Activated CD4-positive, alpha-beta T cell treated with anti-CD3 and anti-CD28 coated beads, Interleukin-2, amount 10 ng/mL, durations not matched to agents 7 days and 5 days (primary cell): Measurements from ENCODE around the gene AKT1. TPM values are rescaled to one million over a fixed set of nuclear protein-coding genes. Genes with fewer than 3 reads are reported as not detected.

Experiments
- CTCF ChIA-PET: fragments of 350-600 bp; sonication (Branson Sonifier 250); formaldehyde crosslinking; loops from one replicate; lab custom pipeline; 2021; ENCODE audit warnings: antibody characterized with exemption; lab: Charles Lee
- POLR2A ChIA-PET: fragments of 350-600 bp; sonication (Branson Sonifier 250); formaldehyde crosslinking; loops from one replicate; lab custom pipeline; 2021; ENCODE audit warnings: antibody characterized with exemption; lab: Charles Lee
- DNase-seq: peaks from one replicate; pipeline ENCODE4 v3.0.0-alpha.2; 2020
- H3K27ac Mint-ChIP-seq: one replicate; pipeline ENCODE4 v1.8.0; 2021; ENCODE audit warnings: mild to moderate bottlenecking, moderate library complexity, mixed read lengths
- H3K27me3 Mint-ChIP-seq: one replicate; pipeline ENCODE4 v1.8.0; 2021; ENCODE audit warnings: mixed read lengths
- H3K36me3 Mint-ChIP-seq: one replicate; pipeline ENCODE4 v1.8.0; 2021; ENCODE audit warnings: low read depth, mixed read lengths
- H3K4me1 Mint-ChIP-seq: one replicate; pipeline ENCODE4 v1.8.0; 2021; ENCODE audit warnings: mixed read lengths
- H3K4me3 Mint-ChIP-seq: one replicate; pipeline ENCODE4 v1.8.0; 2021; ENCODE audit warnings: mild to moderate bottlenecking, moderate library complexity, mixed read lengths
- H3K9me3 Mint-ChIP-seq: one replicate; pipeline ENCODE4 v1.8.0; 2021; ENCODE audit warnings: mixed read lengths
- total RNA-seq, 2 experiments: library from RNA; stranded (reverse); gene quantifications; one replicate each; pipeline ENCODE4 v1.2.3, GENCODE V29; 2021

The AKT1 gene
- total RNA-seq, 2 experiments from 2014 or later, result 159 to 166 TPM

DNA sequence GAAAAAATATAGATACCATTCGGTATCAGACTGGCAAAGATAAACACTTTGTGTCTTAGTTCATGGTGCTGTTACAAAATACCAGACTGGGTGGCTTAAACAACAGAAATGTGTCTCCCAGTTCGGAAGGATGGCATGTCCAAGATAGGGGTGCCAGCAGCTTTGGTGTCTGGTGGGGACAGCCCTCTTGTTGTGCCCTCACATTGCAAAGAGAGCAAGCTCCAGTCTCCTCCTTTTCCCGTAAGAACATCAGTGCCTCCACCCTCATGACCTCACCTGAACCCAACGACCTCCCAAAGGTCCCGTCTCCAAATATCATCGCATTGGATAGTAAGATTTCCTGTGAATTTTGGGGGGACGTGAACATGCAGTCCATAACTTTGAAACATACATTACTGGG, 17.7 kb upstream of the AKT1 start:
- CTCF ChIA-PET, result no interaction called here
- Mint-ChIP-seq H3K36me3 (peaks cover 2% of the 10 kb centered on the region), H3K27me3 (no peaks in the 10 kb centered on the region), H3K27ac (no peak overlapping the region), H3K4me1 (peaks cover 23% of the 10 kb centered on the region), H3K4me3 (no peak overlapping the region), H3K9me3 (no peaks in the 10 kb centered on the region)
- no peak for DNase-seq
- POLR2A ChIA-PET, result no interaction called here

DNA sequence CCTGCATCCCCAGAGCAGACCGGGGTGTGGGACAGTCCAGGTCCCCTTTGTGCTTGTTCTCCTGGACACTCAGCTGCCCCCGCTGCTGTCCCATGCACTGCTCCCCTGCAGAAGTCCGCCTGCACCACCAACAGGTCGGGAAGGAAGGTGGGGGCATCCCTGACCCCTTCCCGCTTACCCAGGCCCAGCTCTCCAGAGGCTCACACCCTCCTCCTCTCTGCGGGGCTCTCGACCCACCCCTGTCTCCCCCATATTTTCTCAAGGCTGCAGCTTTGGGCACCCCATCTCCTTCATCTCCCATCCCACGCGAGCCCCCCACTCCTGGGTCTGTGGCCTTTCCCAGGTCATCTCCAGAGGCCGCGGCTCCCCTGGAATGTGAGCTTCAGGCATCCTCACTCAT, 14.8 kb upstream of the AKT1 start:
- Mint-ChIP-seq H3K4me3 (no peak overlapping the region), H3K27me3 (no peaks in the 10 kb centered on the region), H3K36me3 (no peaks in the 10 kb centered on the region), H3K9me3 (no peaks in the 10 kb centered on the region), H3K4me1 (peaks cover 17% of the 10 kb centered on the region), H3K27ac (no peak overlapping the region)
- POLR2A ChIA-PET, result no interaction called here
- CTCF ChIA-PET, result interaction anchor here (1.0 kb wide), 1 partner anchor 16 kb away, joined by 4 read pairs; no protein-coding TSS in a partner anchor
- DNase-seq, result no peak

- Mint-ChIP-seq H3K27ac (no peak overlapping the region), H3K4me1 (peaks cover 3% of the 10 kb centered on the region), H3K36me3 (no peaks in the 10 kb centered on the region), H3K27me3 (no peaks in the 10 kb centered on the region), H3K4me3 (no peak overlapping the region), H3K9me3 (no peaks in the 10 kb centered on the region)
- CTCF ChIA-PET, result no interaction called here
- no peak for DNase-seq
- POLR2A ChIA-PET, result no interaction called here
Observed at GRCh38 chr14:104808456-104808855, 12.9 kb upstream of the AKT1 start.

- no peak overlapping the region for H3K4me3 Mint-ChIP-seq
- H3K27me3 Mint-ChIP-seq, result no peaks in the 10 kb centered on the region
- peaks cover 7% of the 10 kb centered on the region for H3K4me1 Mint-ChIP-seq
- ChIA-PET POLR2A (no interaction called here), CTCF (no interaction called here)
- H3K27ac Mint-ChIP-seq, result peak overlapping the region; percentile 50
- H3K36me3 Mint-ChIP-seq, result no peaks in the 10 kb centered on the region
- DNase-seq, result no peak
- no peaks in the 10 kb centered on the region for H3K9me3 Mint-ChIP-seq
Observed at GRCh38 chr14:104806625-104807465, 11.3 kb upstream of the AKT1 start.

GRCh38 chr14:104805941-104806624, 10.5 kb upstream of the AKT1 start:
- ChIA-PET POLR2A (no interaction called here), CTCF (no interaction called here)
- H3K27me3 Mint-ChIP-seq, result no peaks in the 10 kb centered on the region
- H3K36me3 Mint-ChIP-seq, result no peaks in the 10 kb centered on the region
- DNase-seq, result no peak
- no peak overlapping the region for H3K27ac Mint-ChIP-seq
- no peak overlapping the region for H3K4me3 Mint-ChIP-seq
- H3K9me3 Mint-ChIP-seq, result no peaks in the 10 kb centered on the region
- peaks cover 13% of the 10 kb centered on the region for H3K4me1 Mint-ChIP-seq

DNA sequence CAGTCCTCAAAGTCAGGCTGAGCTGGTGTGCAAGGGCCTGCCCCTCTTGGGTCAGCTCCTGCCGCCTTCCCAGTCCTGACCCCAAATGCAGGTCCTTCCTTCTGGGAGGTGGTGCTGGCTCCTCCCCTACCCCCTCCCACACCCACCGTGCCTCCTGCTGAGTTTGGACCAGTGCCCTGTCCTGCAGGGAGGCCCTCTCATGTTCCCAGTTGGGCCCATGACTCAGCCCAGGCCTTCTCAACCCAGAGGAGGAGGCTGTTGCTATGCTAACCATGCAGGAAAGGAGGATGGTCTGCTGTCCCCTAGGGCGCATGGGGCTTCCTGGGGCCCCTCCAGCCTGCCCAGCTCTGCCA, 9.8 kb upstream of the AKT1 start:
- Mint-ChIP-seq H3K4me3 (no peak overlapping the region), H3K27ac (no peak overlapping the region), H3K9me3 (no peaks in the 10 kb centered on the region), H3K4me1 (peaks cover 13% of the 10 kb centered on the region), H3K36me3 (no peaks in the 10 kb centered on the region), H3K27me3 (no peaks in the 10 kb centered on the region)
- no peak for DNase-seq
- ChIA-PET POLR2A (no interaction called here), CTCF (no interaction called here)

DNA sequence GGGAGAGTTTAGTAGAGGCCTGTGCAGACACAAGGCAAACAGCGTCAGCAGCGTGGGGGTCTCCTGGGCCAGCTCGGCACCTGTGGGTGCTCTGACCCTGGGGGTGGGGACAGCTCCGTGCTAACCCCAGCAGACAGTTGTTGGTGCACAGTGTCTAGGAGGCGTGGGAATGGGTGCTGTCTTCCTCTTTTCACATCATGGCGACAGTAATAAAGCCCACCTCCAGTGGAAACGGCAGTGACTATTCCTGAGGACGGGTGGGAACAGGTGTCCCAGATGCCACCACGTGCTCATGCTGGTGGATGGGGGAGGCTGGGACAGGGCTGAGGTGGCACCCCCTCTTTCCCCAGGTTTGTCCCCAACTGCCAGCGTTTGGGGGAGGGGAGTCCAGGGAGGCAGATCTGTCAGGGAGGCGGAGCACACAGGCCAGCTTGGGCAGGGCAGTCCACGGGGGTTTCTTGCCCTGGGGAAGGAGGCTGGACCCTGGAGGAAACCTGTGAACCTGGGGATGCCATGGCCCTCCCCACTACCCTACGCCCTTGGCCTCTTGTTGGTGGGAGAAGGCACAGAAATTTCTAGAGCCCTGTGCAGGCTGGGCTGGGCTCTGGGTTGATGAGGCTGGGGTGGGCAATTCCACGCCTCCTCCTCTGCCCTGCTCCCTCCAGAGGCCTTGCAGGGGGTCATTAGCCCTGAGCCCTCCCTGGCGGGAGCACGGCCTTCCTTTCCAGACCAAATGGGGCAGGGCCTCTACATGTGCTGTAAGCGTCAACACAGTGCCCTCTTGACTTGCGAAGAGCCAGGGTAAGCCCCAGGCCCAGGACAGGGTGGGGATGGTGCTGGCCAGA, 9.2 kb upstream of the AKT1 start:
- Mint-ChIP-seq H3K27ac (no peak overlapping the region), H3K4me3 (no peak overlapping the region), H3K27me3 (no peaks in the 10 kb centered on the region), H3K9me3 (no peaks in the 10 kb centered on the region), H3K36me3 (no peaks in the 10 kb centered on the region), H3K4me1 (peaks cover 15% of the 10 kb centered on the region)
- POLR2A ChIA-PET, result no interaction called here
- CTCF ChIA-PET, result interaction anchor here (1.0 kb wide), 1 partner anchor 22 kb away, joined by 3 read pairs; no protein-coding TSS in a partner anchor
- no peak for DNase-seq

GRCh38 chr14:104803912-104804410, 8.4 kb upstream of the AKT1 start:
- DNase-seq, result no peak
- no peaks in the 10 kb centered on the region for H3K36me3 Mint-ChIP-seq
- ChIA-PET CTCF (interaction anchor here (0.6 to 1.0 kb wide), 2 partner anchors 22 to 32 kb away, joined by 3 read pairs; no protein-coding TSS in a partner anchor), POLR2A (no interaction called here)
- H3K4me3 Mint-ChIP-seq, result no peak overlapping the region
- H3K27ac Mint-ChIP-seq, result no peak overlapping the region
- H3K4me1 Mint-ChIP-seq, result peaks cover 22% of the 10 kb centered on the region
- H3K27me3 Mint-ChIP-seq, result peaks cover under 1% of the 10 kb centered on the region
- no peaks in the 10 kb centered on the region for H3K9me3 Mint-ChIP-seq

DNA sequence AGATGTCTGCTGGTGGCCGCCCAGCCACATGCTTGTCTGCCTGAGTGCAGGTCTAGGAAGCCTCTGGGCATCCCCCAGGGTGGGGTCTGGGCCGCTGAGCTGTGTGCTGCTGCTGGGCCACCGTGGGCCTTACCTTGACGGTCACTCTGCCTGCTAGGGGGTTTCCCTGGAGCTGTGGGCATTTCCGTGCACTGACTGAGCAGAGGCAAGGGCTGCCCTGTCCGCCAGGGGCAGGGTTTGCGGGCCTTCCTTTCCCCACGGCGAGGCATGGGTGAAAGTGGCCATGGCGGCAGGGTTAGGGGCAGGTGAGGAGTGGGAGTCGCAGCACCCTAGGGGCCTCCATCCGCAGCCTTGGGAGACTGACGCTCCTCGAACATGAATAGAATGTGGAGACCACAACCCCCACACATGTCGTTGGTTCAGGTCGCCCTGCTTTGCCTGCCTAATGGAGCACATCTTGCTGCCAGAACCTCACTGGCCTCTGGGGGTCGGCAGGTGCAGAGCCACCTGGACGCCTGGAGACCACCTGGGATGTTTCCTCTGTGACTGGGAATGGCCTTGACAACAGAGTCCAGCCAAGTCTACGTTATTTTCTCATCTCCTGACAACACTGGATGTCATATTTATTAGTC, 7.8 kb upstream of the AKT1 start:
- no peaks in the 10 kb centered on the region for H3K36me3 Mint-ChIP-seq
- DNase-seq, result no peak
- no peaks in the 10 kb centered on the region for H3K9me3 Mint-ChIP-seq
- no peak overlapping the region for H3K27ac Mint-ChIP-seq
- H3K4me3 Mint-ChIP-seq, result no peak overlapping the region
- ChIA-PET POLR2A (no interaction called here), CTCF (interaction anchor here (0.6 to 1.0 kb wide), 2 partner anchors 23 to 32 kb away, joined by 3 read pairs; no protein-coding TSS in a partner anchor)
- H3K4me1 Mint-ChIP-seq, result peaks cover 28% of the 10 kb centered on the region
- peaks cover 6% of the 10 kb centered on the region for H3K27me3 Mint-ChIP-seq

DNA sequence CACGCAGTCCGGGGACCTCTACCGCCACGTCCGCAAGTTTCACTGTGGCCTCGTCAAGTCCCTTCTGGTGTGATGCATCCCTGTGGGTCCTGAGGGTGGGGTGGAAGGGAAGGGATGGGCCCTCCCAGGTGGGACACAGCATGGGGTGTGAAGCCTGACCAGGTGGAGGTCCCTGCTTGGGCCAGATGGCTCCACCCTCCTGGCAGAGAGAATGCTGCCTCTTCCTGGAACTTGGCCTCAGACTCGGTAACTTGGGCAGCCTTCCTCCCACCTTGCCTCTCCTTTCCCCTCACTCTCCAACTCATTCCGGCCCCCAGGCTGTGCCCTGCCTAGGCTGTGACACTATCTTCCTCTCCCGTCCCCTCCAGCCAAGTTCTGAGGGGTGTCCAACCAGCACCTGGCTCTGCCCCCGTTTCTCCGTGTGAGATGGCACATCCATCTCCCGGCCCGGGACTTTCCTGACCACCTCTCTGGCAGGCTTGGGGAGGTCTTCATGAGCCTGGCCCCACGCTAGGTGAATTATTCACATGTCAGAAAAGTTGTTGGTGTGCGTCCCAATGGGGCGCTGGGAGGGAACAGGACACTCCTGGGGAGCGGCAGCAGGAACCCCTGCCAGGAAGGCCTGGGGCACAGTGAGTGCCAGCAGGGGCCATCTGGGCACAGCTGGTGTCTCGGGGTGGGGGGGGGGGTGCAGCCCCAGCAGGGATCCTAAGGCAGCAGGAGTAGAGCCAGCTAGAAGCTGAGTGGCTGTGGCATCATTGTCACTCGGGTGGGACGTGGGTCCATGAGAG, 7.0 kb upstream of the AKT1 start:
- CTCF ChIA-PET, result interaction anchor here (1.7 to 2.3 kb wide), 2 partner anchors 34 to 48 kb away, joined by 6 to 7 read pairs; no protein-coding TSS in a partner anchor
- peak overlapping the region; percentile 62 for H3K4me3 Mint-ChIP-seq
- no peak for DNase-seq
- no peak overlapping the region for H3K27ac Mint-ChIP-seq
- POLR2A ChIA-PET, result no interaction called here
- H3K36me3 Mint-ChIP-seq, result no peaks in the 10 kb centered on the region
- no peaks in the 10 kb centered on the region for H3K9me3 Mint-ChIP-seq
- H3K4me1 Mint-ChIP-seq, result peaks cover 31% of the 10 kb centered on the region
- H3K27me3 Mint-ChIP-seq, result peaks cover 6% of the 10 kb centered on the region

- no peak for DNase-seq
- H3K4me1 Mint-ChIP-seq, result peaks cover 32% of the 10 kb centered on the region
Observed at GRCh38 chr14:104801520-104802393, 6.2 kb upstream of the AKT1 start.

More at GRCh38 chr14:104801520-104802393, 6.2 kb upstream of the AKT1 start:
- Mint-ChIP-seq H3K27me3 (peaks cover 6% of the 10 kb centered on the region), H3K9me3 (no peaks in the 10 kb centered on the region), H3K4me3 (peak overlapping the region; percentile 84), H3K27ac (peak overlapping the region; percentile 84), H3K36me3 (no peaks in the 10 kb centered on the region)
- ChIA-PET CTCF (interaction anchor here (1.3 to 4.5 kb wide), 6 partner anchors 10 to 50 kb away, joined by 3 to 14 read pairs (median 6); partner anchors contain the start of gene SIVA1), POLR2A (no interaction called here)
